Measurements from ENCODE around the gene SAMSN1.

SAMSN1 gene

DNA sequence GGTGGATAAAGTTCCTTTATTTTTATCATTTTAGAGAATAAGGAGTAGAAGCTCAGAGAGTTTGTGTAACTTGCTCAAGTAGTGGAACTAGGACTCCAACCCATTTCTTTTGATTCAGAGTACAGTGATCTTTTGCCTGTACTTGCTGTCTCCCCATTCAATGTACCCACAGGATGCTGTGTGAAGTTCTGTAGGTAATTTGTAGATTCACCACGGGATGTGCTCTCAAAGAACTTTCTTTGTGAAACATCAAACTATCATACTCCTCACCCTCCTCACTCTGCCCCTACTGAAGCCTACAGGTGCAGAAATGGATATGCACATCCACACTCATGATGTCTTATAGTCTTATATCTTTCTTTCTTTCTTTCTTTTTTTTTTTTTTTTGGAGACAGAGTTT is 97.3 kb downstream of the SAMSN1 start:
- DNase-seq (ENCODE audit: low read depth): no peak
- H3K4me3 ChIP-seq (ENCODE audit: low read length): no peak overlapping the region
- TF ChIP-seq, protein P1, sequence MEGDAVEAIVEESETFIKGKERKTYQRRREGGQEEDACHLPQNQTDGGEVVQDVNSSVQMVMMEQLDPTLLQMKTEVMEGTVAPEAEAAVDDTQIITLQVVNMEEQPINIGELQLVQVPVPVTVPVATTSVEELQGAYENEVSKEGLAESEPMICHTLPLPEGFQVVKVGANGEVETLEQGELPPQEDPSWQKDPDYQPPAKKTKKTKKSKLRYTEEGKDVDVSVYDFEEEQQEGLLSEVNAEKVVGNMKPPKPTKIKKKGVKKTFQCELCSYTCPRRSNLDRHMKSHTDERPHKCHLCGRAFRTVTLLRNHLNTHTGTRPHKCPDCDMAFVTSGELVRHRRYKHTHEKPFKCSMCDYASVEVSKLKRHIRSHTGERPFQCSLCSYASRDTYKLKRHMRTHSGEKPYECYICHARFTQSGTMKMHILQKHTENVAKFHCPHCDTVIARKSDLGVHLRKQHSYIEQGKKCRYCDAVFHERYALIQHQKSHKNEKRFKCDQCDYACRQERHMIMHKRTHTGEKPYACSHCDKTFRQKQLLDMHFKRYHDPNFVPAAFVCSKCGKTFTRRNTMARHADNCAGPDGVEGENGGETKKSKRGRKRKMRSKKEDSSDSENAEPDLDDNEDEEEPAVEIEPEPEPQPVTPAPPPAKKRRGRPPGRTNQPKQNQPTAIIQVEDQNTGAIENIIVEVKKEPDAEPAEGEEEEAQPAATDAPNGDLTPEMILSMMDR (conservative IDR thresholded peaks at IDR 0.05; ENCODE audit: low read length): no peak

DNA sequence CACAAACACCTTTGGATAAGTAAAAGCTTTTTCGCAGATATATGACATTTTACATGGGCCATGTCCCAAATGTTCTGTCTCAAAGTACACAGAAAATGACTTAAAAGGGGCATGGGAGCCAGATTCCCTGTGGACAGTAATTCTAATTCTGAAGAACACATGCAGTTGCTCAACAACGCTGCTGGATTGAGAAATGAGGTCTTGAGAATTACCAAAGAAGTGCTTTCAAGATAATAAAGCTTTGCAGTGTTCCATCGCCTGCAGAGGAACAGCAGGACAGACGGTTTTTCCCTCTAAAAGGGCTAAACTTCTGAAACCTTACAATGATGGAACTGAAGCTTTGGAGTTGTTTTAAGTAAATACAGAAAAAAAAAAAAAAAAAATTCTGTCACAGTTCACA is 107.9 kb downstream of the SAMSN1 start:
- TF ChIP-seq, protein P1 (conservative IDR thresholded peaks at IDR 0.05; ENCODE audit: low read length): no peak
- DNase-seq (ENCODE audit: low read depth): no peak
- H3K4me3 ChIP-seq (ENCODE audit: low read length): no peak overlapping the region

DNA sequence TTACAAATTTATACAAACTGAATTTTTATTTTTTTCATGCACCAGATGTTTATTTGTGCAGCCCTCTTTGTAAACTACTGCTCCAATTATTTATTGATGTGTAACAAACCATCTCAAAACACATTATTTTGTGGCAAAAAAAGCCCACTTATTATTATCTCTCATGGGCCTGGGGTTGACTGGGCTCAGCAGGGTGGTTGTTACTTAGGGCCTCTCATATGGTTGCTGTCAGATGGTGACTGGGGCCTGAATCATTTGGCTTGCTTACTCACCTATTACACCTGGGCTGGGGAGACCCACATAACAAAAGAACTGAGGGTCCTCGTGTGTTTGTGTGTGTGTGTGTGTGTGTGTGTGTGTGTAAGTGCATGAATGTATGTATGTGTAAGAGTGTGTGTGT is 110.7 kb downstream of the SAMSN1 start:
- no peak for DNase-seq (ENCODE audit: low read depth)
- no peak overlapping the region for H3K4me3 ChIP-seq (ENCODE audit: low read length)
- TF ChIP-seq, protein P1 (conservative IDR thresholded peaks at IDR 0.05; ENCODE audit: low read length): no peak
